ENCODE data around the gene ASAP3. TPM values are rescaled to one million over a fixed set of nuclear protein-coding genes. Genes with fewer than 3 reads are reported as not detected.
"Not testable (repeated sequence)": the region's sequence is repeated elsewhere in the genome, so short reads cannot be mapped to it uniquely, and the experiment has no call there.

The ASAP3 gene
- total RNA-seq, 4 donors from 2014 or later: 21.3 to 37.7 (median 31.0) TPM

GRCh38 chr1:23384312-23385058, 99.5 kb downstream of the ASAP3 start:
- Histone ChIP-seq H3K4me1 (peaks cover 0 to 13% (median 8%) of the 10 kb centered on the region in 3 donors), H3K27ac (peak overlapping the region in 2 of 4 donors; percentile 28 to 51), H3K9me3 (no peaks in the 10 kb centered on the region), H3K36me3 (peaks cover 0 to 69% of the 10 kb centered on the region in 2 donors), H3K27me3 (no peaks in the 10 kb centered on the region), H3K4me3 (no peak overlapping the region)
- ATAC-seq: no peak
- WGBS, 2 donors (ENCODE audit: low coverage in 1 of 2): 70 to 81% methylated on average over 2 to 10 of the region's 11 CpGs
- TF ChIP-seq POLR2A (IDR thresholded peaks at IDR 0.05): no peak
- no peak for TF ChIP-seq POLR2AphosphoS5 (IDR thresholded peaks at IDR 0.05)
- no peak for TF ChIP-seq CTCF (IDR thresholded peaks at IDR 0.05)
- TF ChIP-seq EP300 (IDR thresholded peaks at IDR 0.05): no peak

GRCh38 chr1:23383577-23384311, 100.2 kb downstream of the ASAP3 start:
- H3K27me3 ChIP-seq: no peaks in the 10 kb centered on the region
- H3K27ac ChIP-seq: peak overlapping the region in 3 of 4 donors; percentile 28 to 51 (median 31)
- 31 to 38% methylated on average over 2 to 4 of the region's 8 CpGs for WGBS, 2 donors (ENCODE audit: low coverage in 1 of 2)
- no peaks in the 10 kb centered on the region for H3K9me3 ChIP-seq
- no peak for TF ChIP-seq EP300 (IDR thresholded peaks at IDR 0.05)
- no peak for TF ChIP-seq CTCF (IDR thresholded peaks at IDR 0.05)
- TF ChIP-seq POLR2AphosphoS5 (IDR thresholded peaks at IDR 0.05): no peak
- no peak for TF ChIP-seq POLR2A (IDR thresholded peaks at IDR 0.05)
- ATAC-seq: peak; percentile 71
- H3K4me1 ChIP-seq: peaks cover 0 to 14% (median 9%) of the 10 kb centered on the region in 3 donors
- H3K4me3 ChIP-seq: no peak overlapping the region
- peaks cover 0 to 69% of the 10 kb centered on the region in 2 donors for H3K36me3 ChIP-seq

- ATAC-seq: no peak
- H3K4me3 ChIP-seq: no peak overlapping the region
- peaks cover 0 to 57% of the 10 kb centered on the region in 2 donors for H3K36me3 ChIP-seq
- 86 to 92% methylated on average over 3 to 5 of the region's 5 CpGs for WGBS, 2 donors (ENCODE audit: low coverage in 1 of 2)
- H3K9me3 ChIP-seq: no peaks in the 10 kb centered on the region
- no peaks in the 10 kb centered on the region for H3K27me3 ChIP-seq
- TF ChIP-seq EP300 (IDR thresholded peaks at IDR 0.05) (no peak), POLR2AphosphoS5 (IDR thresholded peaks at IDR 0.05) (no peak), POLR2A (IDR thresholded peaks at IDR 0.05) (no peak), CTCF (IDR thresholded peaks at IDR 0.05) (no peak)
- no peak overlapping the region for H3K27ac ChIP-seq
- peaks cover 0 to 36% (median 24%) of the 10 kb centered on the region in 3 donors for H3K4me1 ChIP-seq
These were observed 102.6 kb downstream of the ASAP3 start for GRCh38 chr1:23381233-23381885.

- Histone ChIP-seq H3K9me3 (no peaks in the 10 kb centered on the region), H3K27ac (no peak overlapping the region), H3K4me3 (no peak overlapping the region), H3K4me1 (peaks cover 0 to 40% (median 24%) of the 10 kb centered on the region in 3 donors), H3K36me3 (peaks cover 0 to 51% of the 10 kb centered on the region in 2 donors), H3K27me3 (no peaks in the 10 kb centered on the region)
- ATAC-seq: no peak
- TF ChIP-seq POLR2AphosphoS5 (IDR thresholded peaks at IDR 0.05): no peak
- no peak for TF ChIP-seq CTCF (IDR thresholded peaks at IDR 0.05)
- TF ChIP-seq EP300 (IDR thresholded peaks at IDR 0.05): no peak
- TF ChIP-seq POLR2A (IDR thresholded peaks at IDR 0.05): no peak
- 33 to 61% methylated on average over 4 of the region's 5 CpGs for WGBS, 2 donors (ENCODE audit: low coverage in 1 of 2)
These were observed 103.3 kb downstream of the ASAP3 start for GRCh38 chr1:23380719-23381118.

GRCh38 chr1:23380236-23380635, 103.7 kb downstream of the ASAP3 start:
- not testable (repeated sequence) for H3K4me3 ChIP-seq, H3K27ac ChIP-seq, H3K9me3 ChIP-seq, ATAC-seq, H3K27me3 ChIP-seq
- WGBS, 2 donors (ENCODE audit: low coverage in 1 of 2): 62 to 86% methylated on average over 1 to 2 of the region's 4 CpGs
- Histone ChIP-seq H3K4me1 (peaks cover 0 to 40% (median 24%) of the 10 kb centered on the region in 3 donors), H3K36me3 (peaks cover 0 to 46% of the 10 kb centered on the region in 2 donors)

All from gastroesophageal sphincter (tissue), 4 donors.